ENCODE results near the gene KRT6B. TPM values are rescaled to one million over a fixed set of nuclear protein-coding genes. Genes with fewer than 3 reads are reported as not detected.
"Not testable (repeated sequence)": the region's sequence is repeated elsewhere in the genome, so short reads cannot be mapped to it uniquely, and the experiment has no call there.

The KRT6B gene
- polyA plus RNA-seq, 1 experiment, result not detected

- no peak for TF ChIP-seq CTCF (IDR thresholded peaks at IDR 0.05; ENCODE audit: insufficient read depth, low read depth, low read length)
- H3K27me3 ChIP-seq (ENCODE audit: control insufficient read depth, insufficient read depth, low read length), result peaks cover 7% of the 10 kb centered on the region
- H3K36me3 ChIP-seq (ENCODE audit: control insufficient read depth, insufficient read depth, low read length), result no peaks in the 10 kb centered on the region
- CTCF ChIA-PET, result interaction anchor here (0.6 to 3.2 kb wide), 6 partner anchors 13 to 122 kb away, joined by 3 to 10 read pairs (median 3); no protein-coding TSS in a partner anchor
- POLR2A ChIA-PET, result interaction anchor here (0.7 kb wide), 1 partner anchor 9 kb away, joined by 4 read pairs; no protein-coding TSS in a partner anchor
- no peak for DNase-seq (ENCODE audit: low read depth)
- H3K4me3 ChIP-seq (ENCODE audit: low read depth, low read length), result no peak overlapping the region
Measured at GRCh38 chr12:52494100-52494499, 42.2 kb upstream of the KRT6B start.

DNA sequence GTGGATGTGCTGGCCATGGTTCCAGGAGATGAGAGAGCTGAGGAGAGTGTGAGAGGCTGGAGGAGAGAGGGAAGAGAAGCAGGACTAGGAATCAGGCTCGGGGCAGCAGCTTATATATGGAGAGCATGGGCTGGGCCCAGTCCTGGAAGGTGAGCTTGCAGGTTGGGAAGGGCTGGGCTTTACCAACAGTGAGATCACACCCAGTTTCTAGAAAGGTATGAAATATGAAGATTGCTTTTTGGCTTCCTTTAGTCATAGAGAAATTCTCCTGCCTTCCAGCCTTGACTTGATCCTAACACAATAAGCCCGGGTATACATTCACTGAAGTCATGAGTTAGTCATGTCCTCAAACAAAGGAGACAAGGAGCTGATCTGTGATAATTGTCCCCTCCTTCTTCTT, 41.2 kb upstream of the KRT6B start, which contains the start of gene KRT6A:
KRT6A (minus strand) TSS at position 86 of the 400 bp plus-strand sequence; CDS start at position 17, 69 bp downstream.
- ChIA-PET CTCF (interaction anchor here (2.0 kb wide), 1 partner anchor 14 kb away, joined by 10 read pairs; no protein-coding TSS in a partner anchor), POLR2A (no interaction called here)
- no peak for TF ChIP-seq CTCF (IDR thresholded peaks at IDR 0.05; ENCODE audit: insufficient read depth, low read depth, low read length)
- Histone ChIP-seq H3K4me3 (ENCODE audit: low read depth, low read length) (no peak within 1 kb of the TSS), H3K36me3 (ENCODE audit: control insufficient read depth, insufficient read depth, low read length) (no peaks in the 10 kb centered on the region), H3K27me3 (ENCODE audit: control insufficient read depth, insufficient read depth, low read length) (peaks cover 7% of the 10 kb centered on the region)
- DNase-seq (ENCODE audit: low read depth), result no peak

DNA sequence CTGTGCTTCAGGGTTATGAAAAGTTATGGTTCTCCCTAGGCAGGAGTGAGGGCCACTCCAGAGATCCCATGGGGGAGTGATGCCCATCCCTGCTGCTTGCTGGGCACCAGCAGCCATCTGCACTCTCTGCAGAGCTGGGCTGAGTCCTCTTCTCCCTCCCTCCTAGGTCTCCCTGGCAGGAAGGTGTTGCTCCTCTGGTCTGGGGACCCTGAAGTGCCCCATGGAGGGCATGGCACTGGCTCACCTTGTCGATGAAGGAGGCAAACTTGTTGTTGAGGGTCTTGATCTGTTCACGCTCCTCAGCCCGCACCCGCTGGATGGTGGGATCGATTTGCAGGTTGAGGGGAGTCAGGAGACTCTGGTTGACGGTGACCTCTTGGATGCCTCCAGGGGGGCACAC, 40.5 kb upstream of the KRT6B start:
- H3K27me3 ChIP-seq (ENCODE audit: control insufficient read depth, insufficient read depth, low read length); DNase-seq (ENCODE audit: low read depth); H3K4me3 ChIP-seq (ENCODE audit: low read depth, low read length); H3K36me3 ChIP-seq (ENCODE audit: control insufficient read depth, insufficient read depth, low read length); POLR2A ChIA-PET: not testable (repeated sequence)
- CTCF ChIA-PET, result interaction anchor here (2.0 kb wide), 1 partner anchor 15 kb away, joined by 10 read pairs; no protein-coding TSS in a partner anchor

- H3K4me3 ChIP-seq (ENCODE audit: low read depth, low read length); CTCF ChIA-PET; H3K36me3 ChIP-seq (ENCODE audit: control insufficient read depth, insufficient read depth, low read length); DNase-seq (ENCODE audit: low read depth); POLR2A ChIA-PET: not testable (repeated sequence)
- peaks cover 11% of the 10 kb centered on the region for H3K27me3 ChIP-seq (ENCODE audit: control insufficient read depth, insufficient read depth, low read length)
Measured at GRCh38 chr12:52491495-52491894, 39.5 kb upstream of the KRT6B start.

GRCh38 chr12:52488736-52489135, 36.8 kb upstream of the KRT6B start:
- no peak for TF ChIP-seq CTCF (IDR thresholded peaks at IDR 0.05; ENCODE audit: insufficient read depth, low read depth, low read length)
- Histone ChIP-seq H3K27me3 (ENCODE audit: control insufficient read depth, insufficient read depth, low read length) (peaks cover 11% of the 10 kb centered on the region), H3K36me3 (ENCODE audit: control insufficient read depth, insufficient read depth, low read length) (no peaks in the 10 kb centered on the region), H3K4me3 (ENCODE audit: low read depth, low read length) (no peak overlapping the region)
- POLR2A ChIA-PET, result no interaction called here
- CTCF ChIA-PET, result interaction anchor here (1.4 kb wide), 1 partner anchor 12 kb away, joined by 4 read pairs; no protein-coding TSS in a partner anchor
- DNase-seq (ENCODE audit: low read depth), result no peak

DNA sequence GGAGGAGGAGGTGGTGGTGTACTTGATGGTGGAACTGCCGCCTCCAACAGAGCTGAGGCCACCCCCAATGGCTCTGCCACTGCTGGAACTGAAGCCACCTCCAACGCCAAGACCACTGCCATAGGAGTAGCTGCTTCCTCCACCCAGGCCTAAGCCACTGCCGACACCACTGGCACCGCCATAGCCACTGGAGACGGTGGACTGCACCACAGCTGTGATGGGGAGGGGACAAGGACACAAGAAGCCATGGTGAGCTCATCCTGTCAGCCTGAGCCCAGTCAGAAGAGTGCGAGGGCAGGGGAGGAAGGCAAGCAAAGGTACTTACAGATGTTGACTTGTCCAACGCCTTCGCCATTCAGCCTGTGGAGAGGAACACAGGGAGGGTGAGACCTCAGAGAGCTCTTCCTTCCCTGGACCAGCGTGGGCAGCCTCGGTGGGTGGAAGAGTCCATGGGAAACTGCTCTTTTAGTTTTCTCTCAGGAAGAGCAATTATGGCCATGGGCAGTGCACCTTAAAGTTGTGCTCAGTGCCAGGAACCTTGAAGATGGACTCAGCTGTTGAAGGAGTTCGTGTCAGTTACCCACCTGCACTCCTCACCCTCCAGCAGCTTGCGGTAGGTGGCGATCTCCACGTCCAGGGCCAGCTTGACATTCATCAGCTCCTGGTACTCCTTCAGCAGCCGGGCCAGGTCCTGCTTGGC, 35.9 kb upstream of the KRT6B start:
- H3K4me3 ChIP-seq (ENCODE audit: low read depth, low read length); DNase-seq (ENCODE audit: low read depth); POLR2A ChIA-PET; H3K27me3 ChIP-seq (ENCODE audit: control insufficient read depth, insufficient read depth, low read length); H3K36me3 ChIP-seq (ENCODE audit: control insufficient read depth, insufficient read depth, low read length); CTCF ChIA-PET: not testable (repeated sequence)
